ENCODE results near the gene CALCOCO2. TPM values are rescaled to one million over a fixed set of nuclear protein-coding genes. Genes with fewer than 3 reads are reported as not detected.

The CALCOCO2 gene
- polyA plus RNA-seq, 1 donor from 2014 or later: 4.5 TPM

DNA sequence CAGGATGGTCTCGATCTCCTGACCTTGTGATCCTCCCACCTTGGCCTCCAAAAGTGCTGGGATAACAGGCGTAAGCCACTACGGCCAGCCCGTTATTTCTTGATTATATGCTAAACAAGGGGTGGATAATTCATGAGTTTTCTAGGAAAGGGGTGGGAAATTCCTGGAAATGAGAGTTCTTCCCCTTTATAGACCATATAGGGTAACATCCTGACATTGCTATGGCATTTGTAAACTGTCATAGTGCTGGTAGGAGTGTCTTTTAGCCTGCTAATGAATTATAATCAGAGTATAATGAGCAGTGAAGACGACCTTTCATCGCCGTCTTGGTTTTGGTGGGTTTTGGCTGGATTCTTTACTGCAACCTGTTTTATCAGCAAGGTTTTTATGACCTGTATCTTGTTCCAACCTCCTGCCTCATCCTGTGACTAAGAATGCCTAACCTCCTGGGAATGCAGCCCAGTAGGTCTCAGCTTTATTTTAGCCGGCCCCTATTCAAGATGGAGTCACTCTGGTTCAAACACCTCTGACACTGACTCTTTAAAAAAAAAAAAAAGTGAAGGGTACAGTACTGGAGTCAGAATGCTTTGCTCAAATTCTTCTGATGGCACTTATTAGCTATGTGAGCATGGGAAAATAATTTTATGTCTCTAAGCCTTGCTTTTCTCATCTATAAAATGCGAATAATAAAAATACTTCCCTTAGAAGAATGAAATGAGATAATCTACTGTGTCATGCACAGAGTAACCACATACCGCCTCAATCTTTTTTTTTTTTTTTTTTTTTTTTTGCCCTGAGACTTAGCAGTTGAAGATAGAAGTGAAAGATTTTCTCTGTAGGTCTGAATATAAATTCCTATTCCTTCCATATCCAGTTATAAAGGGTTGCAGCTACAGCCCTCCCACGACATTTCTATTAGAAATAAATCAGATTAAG lies 5.1 kb upstream of the CALCOCO2 start:
- no peak overlapping the region for H2AFZ ChIP-seq (ENCODE audit: low read depth, low read length)
- no peaks in the 10 kb centered on the region for H4K20me1 ChIP-seq (ENCODE audit: insufficient read depth)

DNA sequence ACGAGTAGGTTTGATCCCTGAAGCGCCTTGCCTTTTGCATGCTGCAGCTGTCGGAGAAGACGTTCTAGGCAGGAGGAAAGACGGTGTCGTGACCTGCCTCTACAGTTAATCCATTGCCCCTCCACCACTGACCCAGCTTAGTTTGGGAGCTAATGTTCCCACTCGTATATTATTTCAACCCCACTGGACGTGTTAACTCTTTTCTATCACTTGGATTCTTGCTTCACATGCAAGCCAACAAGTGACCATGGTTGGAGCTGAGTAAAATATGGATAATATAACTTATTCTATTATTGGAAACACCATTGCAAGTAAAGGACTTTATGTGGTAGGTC lies 681 bp downstream of the CALCOCO2 start:
- H3F3A ChIP-seq (ENCODE audit: insufficient read depth, low read length, poor library complexity, severe bottlenecking): no peaks in the 10 kb centered on the region
- no peaks in the 10 kb centered on the region for H3K79me2 ChIP-seq (replicated peaks; ENCODE audit: insufficient read depth, low read length)
- no peaks in the 10 kb centered on the region for H3K36me3 ChIP-seq (ENCODE audit: insufficient read depth, low read length)
- H3K9ac ChIP-seq (ENCODE audit: low read length): peak overlapping the region; percentile 61
- peak overlapping the region; percentile 74 for H3K4me3 ChIP-seq (ENCODE audit: low read length)
- H3K27me3 ChIP-seq (ENCODE audit: insufficient read depth, low read depth, low read length): no peaks in the 10 kb centered on the region
- no peaks in the 10 kb centered on the region for H3K9me2 ChIP-seq (ENCODE audit: insufficient read depth, low read length)
- peak overlapping the region; percentile 23 for H3K4me2 ChIP-seq (ENCODE audit: low read length)
- H3K9me3 ChIP-seq (ENCODE audit: low read length): no peaks in the 10 kb centered on the region
- TF ChIP-seq MXI1 (conservative IDR thresholded peaks at IDR 0.05; ENCODE audit: poor library complexity, severe bottlenecking) (no peak), EP300 (conservative IDR thresholded peaks at IDR 0.05; ENCODE audit: poor library complexity, severe bottlenecking) (no peak), EZH2 (IDR thresholded peaks at IDR 0.05; ENCODE audit: borderline replicate concordance, insufficient read depth, low read length, poor library complexity, severe bottlenecking) (no peak), POLR2AphosphoS5 (IDR thresholded peaks at IDR 0.05) (no peak), RAD21 (conservative IDR thresholded peaks at IDR 0.05) (no peak), SMC3 (conservative IDR thresholded peaks at IDR 0.05; ENCODE audit: poor library complexity) (no peak), TAF1 (IDR thresholded peaks at IDR 0.05; ENCODE audit: low read depth) (no peak)
- TF ChIP-seq, protein P1, sequence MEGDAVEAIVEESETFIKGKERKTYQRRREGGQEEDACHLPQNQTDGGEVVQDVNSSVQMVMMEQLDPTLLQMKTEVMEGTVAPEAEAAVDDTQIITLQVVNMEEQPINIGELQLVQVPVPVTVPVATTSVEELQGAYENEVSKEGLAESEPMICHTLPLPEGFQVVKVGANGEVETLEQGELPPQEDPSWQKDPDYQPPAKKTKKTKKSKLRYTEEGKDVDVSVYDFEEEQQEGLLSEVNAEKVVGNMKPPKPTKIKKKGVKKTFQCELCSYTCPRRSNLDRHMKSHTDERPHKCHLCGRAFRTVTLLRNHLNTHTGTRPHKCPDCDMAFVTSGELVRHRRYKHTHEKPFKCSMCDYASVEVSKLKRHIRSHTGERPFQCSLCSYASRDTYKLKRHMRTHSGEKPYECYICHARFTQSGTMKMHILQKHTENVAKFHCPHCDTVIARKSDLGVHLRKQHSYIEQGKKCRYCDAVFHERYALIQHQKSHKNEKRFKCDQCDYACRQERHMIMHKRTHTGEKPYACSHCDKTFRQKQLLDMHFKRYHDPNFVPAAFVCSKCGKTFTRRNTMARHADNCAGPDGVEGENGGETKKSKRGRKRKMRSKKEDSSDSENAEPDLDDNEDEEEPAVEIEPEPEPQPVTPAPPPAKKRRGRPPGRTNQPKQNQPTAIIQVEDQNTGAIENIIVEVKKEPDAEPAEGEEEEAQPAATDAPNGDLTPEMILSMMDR (IDR thresholded peaks at IDR 0.05; ENCODE audit: poor library complexity, severe bottlenecking): no peak
- TF ChIP-seq, protein P2, sequence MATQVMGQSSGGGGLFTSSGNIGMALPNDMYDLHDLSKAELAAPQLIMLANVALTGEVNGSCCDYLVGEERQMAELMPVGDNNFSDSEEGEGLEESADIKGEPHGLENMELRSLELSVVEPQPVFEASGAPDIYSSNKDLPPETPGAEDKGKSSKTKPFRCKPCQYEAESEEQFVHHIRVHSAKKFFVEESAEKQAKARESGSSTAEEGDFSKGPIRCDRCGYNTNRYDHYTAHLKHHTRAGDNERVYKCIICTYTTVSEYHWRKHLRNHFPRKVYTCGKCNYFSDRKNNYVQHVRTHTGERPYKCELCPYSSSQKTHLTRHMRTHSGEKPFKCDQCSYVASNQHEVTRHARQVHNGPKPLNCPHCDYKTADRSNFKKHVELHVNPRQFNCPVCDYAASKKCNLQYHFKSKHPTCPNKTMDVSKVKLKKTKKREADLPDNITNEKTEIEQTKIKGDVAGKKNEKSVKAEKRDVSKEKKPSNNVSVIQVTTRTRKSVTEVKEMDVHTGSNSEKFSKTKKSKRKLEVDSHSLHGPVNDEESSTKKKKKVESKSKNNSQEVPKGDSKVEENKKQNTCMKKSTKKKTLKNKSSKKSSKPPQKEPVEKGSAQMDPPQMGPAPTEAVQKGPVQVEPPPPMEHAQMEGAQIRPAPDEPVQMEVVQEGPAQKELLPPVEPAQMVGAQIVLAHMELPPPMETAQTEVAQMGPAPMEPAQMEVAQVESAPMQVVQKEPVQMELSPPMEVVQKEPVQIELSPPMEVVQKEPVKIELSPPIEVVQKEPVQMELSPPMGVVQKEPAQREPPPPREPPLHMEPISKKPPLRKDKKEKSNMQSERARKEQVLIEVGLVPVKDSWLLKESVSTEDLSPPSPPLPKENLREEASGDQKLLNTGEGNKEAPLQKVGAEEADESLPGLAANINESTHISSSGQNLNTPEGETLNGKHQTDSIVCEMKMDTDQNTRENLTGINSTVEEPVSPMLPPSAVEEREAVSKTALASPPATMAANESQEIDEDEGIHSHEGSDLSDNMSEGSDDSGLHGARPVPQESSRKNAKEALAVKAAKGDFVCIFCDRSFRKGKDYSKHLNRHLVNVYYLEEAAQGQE (IDR thresholded peaks at IDR 0.05; ENCODE audit: borderline replicate concordance): no peak
- H4K20me1 ChIP-seq (ENCODE audit: insufficient read depth): no peaks in the 10 kb centered on the region
- H2AFZ ChIP-seq (ENCODE audit: low read depth, low read length): peak overlapping the region; percentile 77
- H3K27ac ChIP-seq (ENCODE audit: low read length): no peak overlapping the region

More for the DNA sequence above, 5.1 kb upstream of the CALCOCO2 start:
- H3K79me2 ChIP-seq (replicated peaks; ENCODE audit: insufficient read depth, low read length): no peaks in the 10 kb centered on the region
- H3K36me3 ChIP-seq (ENCODE audit: insufficient read depth, low read length): no peaks in the 10 kb centered on the region
- no peak for TF ChIP-seq MXI1 (conservative IDR thresholded peaks at IDR 0.05; ENCODE audit: poor library complexity, severe bottlenecking)
- TF ChIP-seq, protein P2 (IDR thresholded peaks at IDR 0.05; ENCODE audit: borderline replicate concordance): no peak
- no peak for TF ChIP-seq RAD21 (conservative IDR thresholded peaks at IDR 0.05)
- TF ChIP-seq TAF1 (IDR thresholded peaks at IDR 0.05; ENCODE audit: low read depth): no peak
- H3K9me2 ChIP-seq (ENCODE audit: insufficient read depth, low read length): no peaks in the 10 kb centered on the region
- H3K4me3 ChIP-seq (ENCODE audit: low read length): no peak overlapping the region
- H3F3A ChIP-seq (ENCODE audit: insufficient read depth, low read length, poor library complexity, severe bottlenecking): no peaks in the 10 kb centered on the region
- no peak overlapping the region for H3K27ac ChIP-seq (ENCODE audit: low read length)
- no peaks in the 10 kb centered on the region for H3K27me3 ChIP-seq (ENCODE audit: insufficient read depth, low read depth, low read length)
- H3K9ac ChIP-seq (ENCODE audit: low read length): no peak overlapping the region
- no peaks in the 10 kb centered on the region for H3K9me3 ChIP-seq (ENCODE audit: low read length)
- no peak overlapping the region for H3K4me2 ChIP-seq (ENCODE audit: low read length)

All from neural cell (in vitro differentiated cells).